Measurements from ENCODE around the gene WNT9B. TPM values are rescaled to one million over a fixed set of nuclear protein-coding genes. Genes with fewer than 3 reads are reported as not detected.

Gene WNT9B, protein sequence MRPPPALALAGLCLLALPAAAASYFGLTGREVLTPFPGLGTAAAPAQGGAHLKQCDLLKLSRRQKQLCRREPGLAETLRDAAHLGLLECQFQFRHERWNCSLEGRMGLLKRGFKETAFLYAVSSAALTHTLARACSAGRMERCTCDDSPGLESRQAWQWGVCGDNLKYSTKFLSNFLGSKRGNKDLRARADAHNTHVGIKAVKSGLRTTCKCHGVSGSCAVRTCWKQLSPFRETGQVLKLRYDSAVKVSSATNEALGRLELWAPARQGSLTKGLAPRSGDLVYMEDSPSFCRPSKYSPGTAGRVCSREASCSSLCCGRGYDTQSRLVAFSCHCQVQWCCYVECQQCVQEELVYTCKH
- not detected in 2 replicates for total RNA-seq

GRCh38 chr17:46851029-46851741 lies at the start of gene WNT9B:
TSS of gene WNT9B (plus strand) at chr17:46851583. CDS start at chr17:46851639, 56 bp downstream.
- Mint-ChIP-seq H3K27ac (no peak within 1 kb of the TSS), H3K9me3 (no peaks in the 10 kb centered on the region), H3K36me3 (ENCODE audit: low read depth) (no peaks in the 10 kb centered on the region), H3K27me3 (peaks cover 63% of the 10 kb centered on the region), H3K4me3 (peak within 1 kb of the TSS; percentile 65), H3K4me1 (no peaks in the 10 kb centered on the region)
- peak; percentile 64 for DNase-seq
- intact Hi-C loops (cut with micrococcal nuclease), result no loop called here

- no peak for DNase-seq
- no peaks in the 10 kb centered on the region for H3K9me3 Mint-ChIP-seq
Measured at GRCh38 chr17:46802800-46803199, 48.6 kb upstream of the WNT9B start.

GRCh38 chr17:46803544-46803943 lies 47.8 kb upstream of the WNT9B start:
- Mint-ChIP-seq H3K4me3 (no peak overlapping the region), H3K9me3 (no peaks in the 10 kb centered on the region), H3K27me3 (peaks cover 4% of the 10 kb centered on the region), H3K4me1 (no peaks in the 10 kb centered on the region), H3K27ac (no peak overlapping the region), H3K36me3 (ENCODE audit: low read depth) (no peaks in the 10 kb centered on the region)
- intact Hi-C loops (cut with micrococcal nuclease), result no loop called here
- DNase-seq, result no peak

More at GRCh38 chr17:46802800-46803199, 48.6 kb upstream of the WNT9B start:
- intact Hi-C loops (cut with micrococcal nuclease), result no loop called here
- peaks cover 2% of the 10 kb centered on the region for H3K27me3 Mint-ChIP-seq
- H3K27ac Mint-ChIP-seq, result no peak overlapping the region
- no peaks in the 10 kb centered on the region for H3K36me3 Mint-ChIP-seq (ENCODE audit: low read depth)
- no peak overlapping the region for H3K4me3 Mint-ChIP-seq
- H3K4me1 Mint-ChIP-seq, result no peaks in the 10 kb centered on the region

- Mint-ChIP-seq H3K27me3 (peaks cover 2% of the 10 kb centered on the region), H3K9me3 (no peaks in the 10 kb centered on the region), H3K36me3 (ENCODE audit: low read depth) (no peaks in the 10 kb centered on the region), H3K4me1 (no peaks in the 10 kb centered on the region), H3K4me3 (no peak overlapping the region), H3K27ac (no peak overlapping the region)
- intact Hi-C loops (cut with micrococcal nuclease), result no loop called here
- DNase-seq, result no peak
Measured at GRCh38 chr17:46805771-46806170, 45.6 kb upstream of the WNT9B start.

DNA sequence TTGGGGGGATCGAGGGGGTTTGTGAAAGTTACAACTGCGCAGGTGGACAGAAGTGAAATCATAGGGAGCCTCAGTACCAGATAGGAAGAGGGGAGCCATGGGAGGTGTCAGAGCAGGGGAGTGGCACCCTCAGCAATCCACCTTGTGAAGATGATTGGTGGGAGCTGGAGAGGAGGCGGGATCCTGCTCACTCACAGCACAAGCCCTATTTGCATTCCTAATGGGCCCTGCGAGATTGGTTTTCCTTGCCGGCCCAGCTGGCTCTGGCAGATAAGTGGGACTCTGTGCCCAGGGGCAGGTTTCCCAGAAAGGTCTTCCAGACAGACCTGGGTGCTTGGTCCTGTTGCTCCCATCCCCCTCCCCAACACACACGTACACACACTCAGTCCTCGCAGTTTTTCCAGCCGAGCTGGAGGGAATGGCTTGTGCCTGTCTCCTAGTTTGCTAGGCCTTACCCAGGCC lies 42.2 kb upstream of the WNT9B start:
- no peaks in the 10 kb centered on the region for H3K9me3 Mint-ChIP-seq
- intact Hi-C loops (cut with micrococcal nuclease), result no loop called here
- H3K36me3 Mint-ChIP-seq (ENCODE audit: low read depth), result no peaks in the 10 kb centered on the region
- H3K4me1 Mint-ChIP-seq, result no peaks in the 10 kb centered on the region
- no peak overlapping the region for H3K27ac Mint-ChIP-seq
- H3K4me3 Mint-ChIP-seq, result no peak overlapping the region
- DNase-seq, result no peak
- H3K27me3 Mint-ChIP-seq, result peaks cover 20% of the 10 kb centered on the region

- H3K9me3 Mint-ChIP-seq, result no peaks in the 10 kb centered on the region
- no peak overlapping the region for H3K27ac Mint-ChIP-seq
- H3K27me3 Mint-ChIP-seq, result peaks cover 29% of the 10 kb centered on the region
- intact Hi-C loops (cut with micrococcal nuclease), result no loop called here
- no peaks in the 10 kb centered on the region for H3K4me1 Mint-ChIP-seq
- no peaks in the 10 kb centered on the region for H3K36me3 Mint-ChIP-seq (ENCODE audit: low read depth)
- H3K4me3 Mint-ChIP-seq, result no peak overlapping the region
- DNase-seq, result no peak
Measured at GRCh38 chr17:46810837-46811236, 40.5 kb upstream of the WNT9B start.

GRCh38 chr17:46811978-46812583 lies 39.3 kb upstream of the WNT9B start:
- H3K36me3 Mint-ChIP-seq (ENCODE audit: low read depth), result no peaks in the 10 kb centered on the region
- no peak for DNase-seq
- no peak overlapping the region for H3K27ac Mint-ChIP-seq
- H3K27me3 Mint-ChIP-seq, result peaks cover 42% of the 10 kb centered on the region
- intact Hi-C loops (cut with micrococcal nuclease), result no loop called here
- no peak overlapping the region for H3K4me3 Mint-ChIP-seq
- peaks cover 2% of the 10 kb centered on the region for H3K4me1 Mint-ChIP-seq
- H3K9me3 Mint-ChIP-seq, result no peaks in the 10 kb centered on the region

DNA sequence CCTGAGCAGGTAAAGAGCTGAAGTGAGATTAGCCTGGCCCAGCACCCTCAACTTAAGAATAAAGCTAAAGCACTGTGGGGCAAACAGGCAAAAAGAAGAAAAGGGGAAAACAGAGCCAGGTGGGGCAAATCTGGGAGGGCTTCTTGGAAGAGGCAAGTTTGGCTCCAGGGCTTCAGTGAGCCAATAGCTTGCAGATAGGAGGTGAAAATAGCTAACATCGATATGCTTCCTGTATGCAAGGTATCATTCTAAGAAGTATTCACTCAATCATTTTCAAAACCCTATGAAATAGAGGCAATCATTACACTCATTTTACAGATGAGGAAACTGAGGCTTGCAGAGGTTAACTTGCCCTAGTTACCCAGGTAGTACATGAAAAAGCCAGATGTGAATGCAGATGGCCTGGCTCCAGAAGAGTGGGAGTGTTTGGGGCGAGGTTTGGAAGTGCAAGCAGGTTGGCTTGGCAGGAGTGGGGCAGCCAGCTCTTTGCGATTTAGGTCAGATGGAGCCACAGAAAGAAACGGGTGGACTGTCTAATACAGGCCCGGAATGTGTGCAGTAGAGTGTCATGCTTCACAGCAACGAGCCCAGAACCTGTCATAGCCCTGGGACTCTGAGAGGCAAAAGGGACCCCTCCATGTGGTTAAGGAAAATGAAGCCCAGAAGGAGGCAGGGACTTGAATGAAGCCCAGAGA lies 38.6 kb upstream of the WNT9B start:
- Mint-ChIP-seq H3K27ac (no peak overlapping the region), H3K4me3 (no peak overlapping the region), H3K4me1 (peaks cover 6% of the 10 kb centered on the region), H3K9me3 (no peaks in the 10 kb centered on the region), H3K27me3 (peaks cover 48% of the 10 kb centered on the region), H3K36me3 (ENCODE audit: low read depth) (no peaks in the 10 kb centered on the region)
- DNase-seq, result no peak
- intact Hi-C loops (cut with micrococcal nuclease), result no loop called here

DNA sequence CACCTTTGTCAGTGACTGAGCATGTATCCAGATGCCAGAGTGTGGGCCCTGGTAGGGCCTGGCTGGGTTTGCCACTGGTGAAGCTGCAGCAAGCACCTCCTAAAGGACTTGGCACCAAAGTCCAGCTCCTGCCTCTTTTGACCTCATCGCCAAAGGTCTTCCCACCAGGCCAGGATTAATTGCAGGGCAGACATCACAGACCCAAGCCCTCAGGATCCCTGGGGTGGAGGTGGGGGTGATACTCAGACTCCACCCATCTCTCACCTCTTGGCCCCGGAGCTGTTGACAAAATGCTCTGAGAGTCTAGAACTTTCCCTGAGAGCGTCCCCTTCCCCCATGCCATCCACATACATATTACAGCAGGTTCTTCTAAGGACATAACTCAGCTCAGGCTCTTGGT lies 37.5 kb upstream of the WNT9B start:
- intact Hi-C loops (cut with micrococcal nuclease), result no loop called here
- no peak for DNase-seq
- H3K4me1 Mint-ChIP-seq, result peaks cover 8% of the 10 kb centered on the region
- no peak overlapping the region for H3K27ac Mint-ChIP-seq
- no peaks in the 10 kb centered on the region for H3K9me3 Mint-ChIP-seq
- H3K27me3 Mint-ChIP-seq, result peaks cover 53% of the 10 kb centered on the region
- no peaks in the 10 kb centered on the region for H3K36me3 Mint-ChIP-seq (ENCODE audit: low read depth)
- H3K4me3 Mint-ChIP-seq, result no peak overlapping the region

DNA sequence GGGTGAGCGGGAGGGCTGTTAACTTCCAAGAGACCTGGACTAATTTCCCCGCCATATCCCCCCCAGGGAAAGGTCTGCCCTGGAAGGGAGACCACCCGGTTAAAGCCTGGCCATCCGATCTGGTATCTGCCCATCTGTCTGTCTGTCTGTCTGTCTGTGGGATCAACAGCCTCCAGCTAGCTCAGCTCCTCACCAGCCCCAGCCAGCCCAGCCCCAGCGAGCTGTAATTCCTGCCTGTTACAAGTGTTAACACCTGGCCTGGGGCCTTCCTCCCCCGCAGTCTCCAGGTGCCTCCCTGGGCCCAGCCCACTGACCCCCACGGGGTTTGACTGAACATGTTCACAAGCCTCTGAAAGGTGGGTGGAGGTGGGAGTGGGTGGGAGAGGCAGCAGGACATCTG lies 36.9 kb upstream of the WNT9B start:
- Mint-ChIP-seq H3K4me3 (no peak overlapping the region), H3K4me1 (peaks cover 8% of the 10 kb centered on the region), H3K27me3 (peaks cover 56% of the 10 kb centered on the region), H3K9me3 (no peaks in the 10 kb centered on the region), H3K36me3 (ENCODE audit: low read depth) (no peaks in the 10 kb centered on the region), H3K27ac (no peak overlapping the region)
- no peak for DNase-seq
- intact Hi-C loops (cut with micrococcal nuclease), result no loop called here

DNA sequence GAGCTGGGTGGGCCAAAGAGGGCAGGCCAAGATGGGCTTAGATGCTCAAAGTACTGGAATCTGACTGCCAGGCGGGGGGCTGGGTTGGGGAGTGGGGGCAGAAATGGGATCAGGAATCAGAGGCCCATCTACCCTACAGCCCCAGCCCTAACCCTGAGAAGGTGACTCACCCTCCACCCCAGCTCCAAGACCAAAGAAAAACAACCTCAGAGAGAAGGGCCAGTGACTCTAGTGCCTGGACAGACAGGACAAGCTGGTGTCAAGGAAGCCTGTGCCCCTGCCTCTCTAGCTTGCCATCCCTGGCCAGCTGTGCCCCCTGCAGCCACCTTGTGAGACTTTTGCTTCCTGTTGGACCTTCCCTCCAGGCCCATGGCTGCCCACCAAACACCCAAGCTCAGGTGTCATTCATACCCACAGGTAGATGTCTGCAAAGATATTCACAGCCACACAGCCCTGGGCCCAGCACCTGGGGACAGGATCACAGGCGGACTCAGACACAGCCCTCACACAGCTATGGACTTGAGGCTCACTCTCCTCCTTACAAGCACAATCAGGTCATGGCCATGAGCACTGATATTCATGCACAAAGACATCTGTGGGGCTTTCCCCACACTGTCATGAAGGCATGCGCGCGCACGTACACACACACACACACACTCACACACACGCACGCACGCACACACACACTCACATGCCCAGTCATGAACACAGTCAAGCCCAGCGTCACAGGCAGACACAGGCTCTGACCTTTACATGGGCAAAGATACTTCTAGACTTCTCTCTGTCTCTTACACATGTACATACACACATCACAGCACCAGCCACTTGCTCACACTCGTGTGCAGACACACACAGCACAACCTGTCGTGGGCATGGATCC lies 35.7 kb upstream of the WNT9B start:
- Mint-ChIP-seq H3K36me3 (ENCODE audit: low read depth) (no peaks in the 10 kb centered on the region), H3K9me3 (no peaks in the 10 kb centered on the region), H3K4me3 (no peak overlapping the region), H3K4me1 (peaks cover 8% of the 10 kb centered on the region), H3K27ac (no peak overlapping the region), H3K27me3 (peaks cover 67% of the 10 kb centered on the region)
- no peak for DNase-seq
- intact Hi-C loops (cut with micrococcal nuclease), result no loop called here

DNA sequence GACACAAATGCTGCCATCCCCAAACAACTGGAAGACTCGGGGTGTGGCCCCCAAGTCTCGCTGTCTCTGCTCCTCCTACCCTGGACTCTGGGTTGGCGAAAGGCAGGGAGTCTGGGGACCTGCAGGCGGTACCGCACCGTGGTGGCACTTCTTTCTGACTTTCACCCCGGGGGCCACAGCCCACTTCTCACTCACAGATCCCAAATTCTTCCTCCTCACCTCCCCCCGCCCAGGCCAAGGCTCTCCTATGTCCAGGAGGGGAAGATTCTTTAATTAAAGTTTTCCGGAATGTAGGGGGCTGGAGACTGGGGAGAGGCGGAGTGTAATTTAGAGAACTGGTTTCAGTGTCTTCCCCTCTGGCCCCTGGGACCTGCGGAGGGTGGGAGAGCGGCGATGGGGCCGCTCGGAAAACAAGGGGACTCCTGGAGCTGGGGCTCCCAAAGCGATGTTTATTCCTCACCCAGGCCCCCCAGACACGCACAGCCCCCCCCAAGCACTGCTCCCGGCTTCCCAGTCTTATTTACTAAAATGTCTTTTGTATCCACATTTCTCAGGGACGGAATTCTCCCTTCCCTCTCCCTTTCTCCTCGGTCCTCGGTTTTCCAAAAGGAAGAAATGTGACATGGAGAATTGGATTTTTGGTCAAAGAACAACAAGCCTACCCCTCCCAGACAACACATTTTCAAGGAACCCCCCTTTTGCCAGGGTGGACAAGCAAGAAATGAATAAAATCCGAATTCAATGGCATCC lies 34.1 kb upstream of the WNT9B start:
- no peak for DNase-seq
- Mint-ChIP-seq H3K4me3 (peak overlapping the region; percentile 75), H3K27me3 (peaks cover 82% of the 10 kb centered on the region), H3K36me3 (ENCODE audit: low read depth) (no peaks in the 10 kb centered on the region), H3K27ac (no peak overlapping the region), H3K4me1 (peaks cover 8% of the 10 kb centered on the region), H3K9me3 (no peaks in the 10 kb centered on the region)
- intact Hi-C loops (cut with micrococcal nuclease), result no loop called here

GRCh38 chr17:46817901-46818209 lies 33.5 kb upstream of the WNT9B start:
- intact Hi-C loops (cut with micrococcal nuclease), result no loop called here
- peak overlapping the region; percentile 75 for H3K4me3 Mint-ChIP-seq
- H3K27ac Mint-ChIP-seq, result no peak overlapping the region
- peaks cover 81% of the 10 kb centered on the region for H3K27me3 Mint-ChIP-seq
- DNase-seq, result no peak
- no peaks in the 10 kb centered on the region for H3K36me3 Mint-ChIP-seq (ENCODE audit: low read depth)
- H3K9me3 Mint-ChIP-seq, result no peaks in the 10 kb centered on the region
- peaks cover 8% of the 10 kb centered on the region for H3K4me1 Mint-ChIP-seq

Data from activated CD4-positive, alpha-beta T cell treated with anti-CD3 and anti-CD28 coated beads, Interleukin-2, amount 10 ng/mL, durations not matched to agents 24 days and 14 days (primary cell).